K562 (cell line): ENCODE results near the gene EIF4E.

Experiments used
- BRCA1 ChIP-seq, 2 experiments: fragments of 450-650 bp in 1 of 2; sonication (generic) in 1 of 2; formaldehyde crosslinking in 1 of 2; IDR thresholded peaks; 2 replicates each; pipeline versions ENCODE4 v1.5.0 to v1.6.1; 2017 to 2020; ENCODE audit warnings: mild to moderate bottlenecking in 1 of 2, missing genetic modification reagents in 1 of 2
- KLF13 ChIP-seq: fragments of 450-650 bp; IDR thresholded peaks from 2 replicates; pipeline ENCODE4 v1.6.1; 2016; ENCODE audit warnings: missing genetic modification characterization, low read depth, mild to moderate bottlenecking, missing compliant biosample characterization, moderate library complexity, borderline replicate concordance
- NR3C1 ChIP-seq: sonication (generic); formaldehyde crosslinking; IDR thresholded peaks from 2 replicates; pipeline ENCODE4 v1.8.1; 2022; ENCODE audit warnings: missing genetic modification reagents
- PHF20 ChIP-seq: fragments of 450-650 bp; IDR thresholded peaks from 2 replicates; pipeline ENCODE4 v1.6.1; 2018; ENCODE audit not compliant: partially characterized antibody
- TCFL5 ChIP-seq: fragments of 250-450 bp; sonication (Bioruptor Pico); conservative IDR thresholded peaks from 2 replicates; pipeline ENCODE4 v1.6.1; 2021; ENCODE audit warnings: mild to moderate bottlenecking, moderate library complexity, matching md5 sums
- TF ChIP-seq, protein P1 (sequence below): sonication (generic); formaldehyde crosslinking; IDR thresholded peaks from 2 replicates; pipeline ENCODE4 v1.8.1; 2022; ENCODE audit warnings: missing genetic modification reagents
- TF ChIP-seq, protein P2 (sequence below), 3 experiments: IDR thresholded peaks in 2 of 3; conservative IDR thresholded peaks in 1 of 3; 2 replicates each; pipeline ENCODE4 v1.5.1; 2011 to 2012; ENCODE audit warnings: low read length in 3 of 3, mild to moderate bottlenecking in 3 of 3, control low read depth in 2 of 3, improper control_type of control experiment in 1 of 3, inconsistent platforms in 1 of 3, low read depth in 1 of 3, mixed read lengths in 1 of 3, moderate library complexity in 1 of 3; ENCODE audit not compliant: insufficient read depth in 2 of 3

DNA sequence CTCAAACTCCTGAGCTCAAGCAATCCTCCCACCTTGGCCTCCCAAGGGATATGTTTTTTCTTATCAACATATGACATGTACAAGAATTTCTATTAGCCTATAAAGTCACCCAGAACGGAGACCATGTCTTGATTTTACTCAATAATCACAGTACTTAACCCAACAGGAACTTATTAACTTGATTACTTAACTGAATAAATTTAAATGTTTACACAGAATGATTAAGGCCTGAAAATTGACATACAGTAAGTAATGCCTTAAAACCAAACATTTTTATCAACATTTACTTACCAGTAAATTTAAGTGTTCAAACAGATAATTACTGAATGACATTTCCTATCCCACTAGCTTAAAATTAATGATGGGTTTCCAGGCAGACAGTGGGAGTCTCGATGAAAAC lies 25.4 kb downstream of the EIF4E start:
- TF ChIP-seq, protein P1, sequence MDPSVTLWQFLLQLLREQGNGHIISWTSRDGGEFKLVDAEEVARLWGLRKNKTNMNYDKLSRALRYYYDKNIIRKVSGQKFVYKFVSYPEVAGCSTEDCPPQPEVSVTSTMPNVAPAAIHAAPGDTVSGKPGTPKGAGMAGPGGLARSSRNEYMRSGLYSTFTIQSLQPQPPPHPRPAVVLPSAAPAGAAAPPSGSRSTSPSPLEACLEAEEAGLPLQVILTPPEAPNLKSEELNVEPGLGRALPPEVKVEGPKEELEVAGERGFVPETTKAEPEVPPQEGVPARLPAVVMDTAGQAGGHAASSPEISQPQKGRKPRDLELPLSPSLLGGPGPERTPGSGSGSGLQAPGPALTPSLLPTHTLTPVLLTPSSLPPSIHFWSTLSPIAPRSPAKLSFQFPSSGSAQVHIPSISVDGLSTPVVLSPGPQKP (CRISPR knock-in tag) = no peak
- TF ChIP-seq NR3C1 (no peak), TCFL5 (no peak), PHF20 (no peak), KLF13 (no peak), BRCA1 (IDR thresholded peaks at IDR 0.05) (no peak), BRCA1 (CRISPR knock-in tag; IDR thresholded peaks at IDR 0.05) (no peak)
- TF ChIP-seq, protein P2, sequence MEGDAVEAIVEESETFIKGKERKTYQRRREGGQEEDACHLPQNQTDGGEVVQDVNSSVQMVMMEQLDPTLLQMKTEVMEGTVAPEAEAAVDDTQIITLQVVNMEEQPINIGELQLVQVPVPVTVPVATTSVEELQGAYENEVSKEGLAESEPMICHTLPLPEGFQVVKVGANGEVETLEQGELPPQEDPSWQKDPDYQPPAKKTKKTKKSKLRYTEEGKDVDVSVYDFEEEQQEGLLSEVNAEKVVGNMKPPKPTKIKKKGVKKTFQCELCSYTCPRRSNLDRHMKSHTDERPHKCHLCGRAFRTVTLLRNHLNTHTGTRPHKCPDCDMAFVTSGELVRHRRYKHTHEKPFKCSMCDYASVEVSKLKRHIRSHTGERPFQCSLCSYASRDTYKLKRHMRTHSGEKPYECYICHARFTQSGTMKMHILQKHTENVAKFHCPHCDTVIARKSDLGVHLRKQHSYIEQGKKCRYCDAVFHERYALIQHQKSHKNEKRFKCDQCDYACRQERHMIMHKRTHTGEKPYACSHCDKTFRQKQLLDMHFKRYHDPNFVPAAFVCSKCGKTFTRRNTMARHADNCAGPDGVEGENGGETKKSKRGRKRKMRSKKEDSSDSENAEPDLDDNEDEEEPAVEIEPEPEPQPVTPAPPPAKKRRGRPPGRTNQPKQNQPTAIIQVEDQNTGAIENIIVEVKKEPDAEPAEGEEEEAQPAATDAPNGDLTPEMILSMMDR (IDR thresholded peaks at IDR 0.05 in 2 of 3, conservative IDR thresholded peaks at IDR 0.05 in 1 of 3; ENCODE audit: insufficient read depth in 2 of 3, low read depth in 1 of 3, low read length in 3 of 3) = no peak
